ENCODE results near the gene ALOX5.

- TF ChIP-seq MAZ (IDR thresholded peaks at IDR 0.05; ENCODE audit: borderline replicate concordance, low read depth, low read length) (no peak), CTCF (conservative IDR thresholded peaks at IDR 0.05; ENCODE audit: low read depth, low read length) (no peak), MXI1 (IDR thresholded peaks at IDR 0.05; ENCODE audit: borderline replicate concordance, low read depth, low read length) (no peak), RAD21 (IDR thresholded peaks at IDR 0.05; ENCODE audit: low read length) (no peak), POLR2A (IDR thresholded peaks at IDR 0.05; ENCODE audit: low read depth, low read length) (no peak), RFX5 (IDR thresholded peaks at IDR 0.05; ENCODE audit: low read depth, low read length) (no peak), BHLHE40 (IDR thresholded peaks at IDR 0.05; ENCODE audit: low read depth, low read length) (no peak), SMC3 (IDR thresholded peaks at IDR 0.05; ENCODE audit: low read depth, low read length) (no peak)
- TF ChIP-seq, protein P1, sequence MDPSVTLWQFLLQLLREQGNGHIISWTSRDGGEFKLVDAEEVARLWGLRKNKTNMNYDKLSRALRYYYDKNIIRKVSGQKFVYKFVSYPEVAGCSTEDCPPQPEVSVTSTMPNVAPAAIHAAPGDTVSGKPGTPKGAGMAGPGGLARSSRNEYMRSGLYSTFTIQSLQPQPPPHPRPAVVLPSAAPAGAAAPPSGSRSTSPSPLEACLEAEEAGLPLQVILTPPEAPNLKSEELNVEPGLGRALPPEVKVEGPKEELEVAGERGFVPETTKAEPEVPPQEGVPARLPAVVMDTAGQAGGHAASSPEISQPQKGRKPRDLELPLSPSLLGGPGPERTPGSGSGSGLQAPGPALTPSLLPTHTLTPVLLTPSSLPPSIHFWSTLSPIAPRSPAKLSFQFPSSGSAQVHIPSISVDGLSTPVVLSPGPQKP (IDR thresholded peaks at IDR 0.05; ENCODE audit: borderline replicate concordance, low read depth, low read length) = no peak
- TF ChIP-seq, protein P2, sequence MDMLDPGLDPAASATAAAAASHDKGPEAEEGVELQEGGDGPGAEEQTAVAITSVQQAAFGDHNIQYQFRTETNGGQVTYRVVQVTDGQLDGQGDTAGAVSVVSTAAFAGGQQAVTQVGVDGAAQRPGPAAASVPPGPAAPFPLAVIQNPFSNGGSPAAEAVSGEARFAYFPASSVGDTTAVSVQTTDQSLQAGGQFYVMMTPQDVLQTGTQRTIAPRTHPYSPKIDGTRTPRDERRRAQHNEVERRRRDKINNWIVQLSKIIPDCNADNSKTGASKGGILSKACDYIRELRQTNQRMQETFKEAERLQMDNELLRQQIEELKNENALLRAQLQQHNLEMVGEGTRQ (IDR thresholded peaks at IDR 0.05; ENCODE audit: low read depth, low read length) = no peak
These were observed 68.6 kb downstream of the ALOX5 start for GRCh38 chr10:45442662-45443061.

Data from IMR-90 (cell line).